Right lobe of liver (tissue), 4 donors: Measurements from ENCODE around the gene OR2T11.

Experiments
- POLR2A ChIP-seq: fragments of 450-650 bp; IDR thresholded peaks from one replicate; pipeline ENCODE4 v1.6.1; 2017; ENCODE audit warnings: antibody characterized with exemption, mild to moderate bottlenecking
- TF ChIP-seq, protein P1 (sequence below), 4 donors: fragments of 200-600 bp in 3 of 4; fragments of 450-650 bp in 1 of 4; IDR thresholded peaks; one replicate each; pipeline versions ENCODE4 v1.5.1 to v1.8.0; 2016 to 2022; ENCODE audit warnings: antibody characterized with exemption in 4 of 4, mild to moderate bottlenecking in 2 of 4
- donor health status: DM: no; HTN: no; CAD: no.
- donor health status: DM: no; HTN: no; CAD: no.
- donor health status: DM: no; HTN: yes; CAD: no.

DNA sequence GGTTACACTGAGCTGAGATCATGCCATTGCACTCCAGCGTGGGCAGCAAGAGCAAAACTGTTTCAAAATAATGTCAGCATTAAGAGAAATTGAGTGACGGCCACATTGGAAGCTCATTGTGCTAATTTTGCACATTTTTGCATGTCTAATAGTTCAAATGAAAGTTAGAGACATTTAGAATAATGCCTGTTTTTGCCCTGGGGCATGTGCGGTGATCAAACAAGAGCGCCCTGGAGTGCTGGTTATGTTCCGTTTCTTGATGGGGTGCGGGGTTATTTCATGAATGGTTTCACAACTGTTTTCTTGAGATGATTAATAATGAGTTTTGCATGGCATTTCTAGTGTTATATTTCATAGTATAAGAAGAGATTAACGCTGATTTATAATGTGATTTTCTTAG is 13.1 kb downstream of the OR2T11 start:
- TF ChIP-seq, protein P1, sequence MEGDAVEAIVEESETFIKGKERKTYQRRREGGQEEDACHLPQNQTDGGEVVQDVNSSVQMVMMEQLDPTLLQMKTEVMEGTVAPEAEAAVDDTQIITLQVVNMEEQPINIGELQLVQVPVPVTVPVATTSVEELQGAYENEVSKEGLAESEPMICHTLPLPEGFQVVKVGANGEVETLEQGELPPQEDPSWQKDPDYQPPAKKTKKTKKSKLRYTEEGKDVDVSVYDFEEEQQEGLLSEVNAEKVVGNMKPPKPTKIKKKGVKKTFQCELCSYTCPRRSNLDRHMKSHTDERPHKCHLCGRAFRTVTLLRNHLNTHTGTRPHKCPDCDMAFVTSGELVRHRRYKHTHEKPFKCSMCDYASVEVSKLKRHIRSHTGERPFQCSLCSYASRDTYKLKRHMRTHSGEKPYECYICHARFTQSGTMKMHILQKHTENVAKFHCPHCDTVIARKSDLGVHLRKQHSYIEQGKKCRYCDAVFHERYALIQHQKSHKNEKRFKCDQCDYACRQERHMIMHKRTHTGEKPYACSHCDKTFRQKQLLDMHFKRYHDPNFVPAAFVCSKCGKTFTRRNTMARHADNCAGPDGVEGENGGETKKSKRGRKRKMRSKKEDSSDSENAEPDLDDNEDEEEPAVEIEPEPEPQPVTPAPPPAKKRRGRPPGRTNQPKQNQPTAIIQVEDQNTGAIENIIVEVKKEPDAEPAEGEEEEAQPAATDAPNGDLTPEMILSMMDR (IDR thresholded peaks at IDR 0.05), result no peak
- TF ChIP-seq POLR2A, result no peak
